AG04449 (cell line): ENCODE measurements around the gene GARIN5B.

Experiments
- CTCF ChIA-PET: fragments of 350-600 bp; formaldehyde crosslinking; extraction: SDS; loops from one replicate; lab custom pipeline; 2021; ENCODE audit warnings: antibody characterized with exemption; lab: Yijun Ruan, JAX
- POLR2A ChIA-PET: fragments of 400-600, 350-600 bp; formaldehyde crosslinking; extraction: SDS; loops from one replicate; lab custom pipeline; 2020; ENCODE audit warnings: antibody characterized with exemption, inconsistent platforms; lab: Yijun Ruan, JAX
- DNase-seq: peaks from one replicate; pipeline ENCODE4 v3.0.0-alpha.2; 2010; ENCODE audit warnings: low read depth, low spot score
- H3K4me3 ChIP-seq: 2 replicates; pipeline ENCODE4 v1.5.1; 2011; ENCODE audit warnings: low read depth, mild to moderate bottlenecking, control low read depth, low read length
- TF ChIP-seq, protein P1 (sequence below): IDR thresholded peaks from one replicate; pipeline ENCODE4 v1.5.1; 2011; ENCODE audit warnings: mild to moderate bottlenecking, moderate library complexity, low read length, control low read depth, inconsistent platforms; ENCODE audit not compliant: insufficient read depth; ENCODE audit errors: missing control alignments

Gene GARIN5B

DNA sequence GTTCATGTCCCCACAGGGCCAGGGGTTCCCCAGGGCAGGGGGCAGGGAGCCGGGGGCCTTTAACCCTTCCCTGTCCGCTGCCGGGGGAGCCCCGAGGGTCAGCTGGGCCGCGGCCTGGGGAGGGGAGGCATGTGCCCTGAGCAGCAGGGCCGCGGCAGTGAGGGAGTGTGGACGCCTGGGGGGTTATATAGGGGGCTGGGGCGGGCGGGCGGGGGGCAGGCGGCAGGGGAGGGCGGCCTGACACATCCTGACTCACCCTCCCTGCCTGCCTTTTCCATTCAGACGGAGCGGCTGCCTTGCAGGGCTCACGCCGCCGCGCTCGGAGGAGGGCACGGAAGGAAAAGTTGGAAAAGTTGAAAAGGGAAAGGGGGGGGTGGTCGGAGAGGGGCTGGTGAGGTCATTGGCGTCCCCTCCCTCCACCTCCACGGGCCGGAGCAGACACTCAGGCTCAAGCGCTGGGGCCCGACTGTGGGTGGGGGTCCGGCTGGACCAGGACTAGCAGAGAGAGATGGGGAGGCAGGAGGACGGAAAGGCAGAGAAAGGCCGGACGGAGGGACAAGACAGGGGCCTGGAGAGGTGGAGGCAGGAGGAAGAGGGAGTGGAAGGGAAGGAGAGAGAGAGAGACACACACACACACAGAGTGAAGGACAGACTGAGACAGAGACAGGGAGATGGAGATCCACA is 7.4 kb upstream of the GARIN5B start, which contains the start of gene IL11:
Gene IL11, minus strand, starts transcription at position 159 of the 684 bp plus-strand sequence. Its CDS starts 153 bp downstream, at position 6.
- TF ChIP-seq, protein P1, sequence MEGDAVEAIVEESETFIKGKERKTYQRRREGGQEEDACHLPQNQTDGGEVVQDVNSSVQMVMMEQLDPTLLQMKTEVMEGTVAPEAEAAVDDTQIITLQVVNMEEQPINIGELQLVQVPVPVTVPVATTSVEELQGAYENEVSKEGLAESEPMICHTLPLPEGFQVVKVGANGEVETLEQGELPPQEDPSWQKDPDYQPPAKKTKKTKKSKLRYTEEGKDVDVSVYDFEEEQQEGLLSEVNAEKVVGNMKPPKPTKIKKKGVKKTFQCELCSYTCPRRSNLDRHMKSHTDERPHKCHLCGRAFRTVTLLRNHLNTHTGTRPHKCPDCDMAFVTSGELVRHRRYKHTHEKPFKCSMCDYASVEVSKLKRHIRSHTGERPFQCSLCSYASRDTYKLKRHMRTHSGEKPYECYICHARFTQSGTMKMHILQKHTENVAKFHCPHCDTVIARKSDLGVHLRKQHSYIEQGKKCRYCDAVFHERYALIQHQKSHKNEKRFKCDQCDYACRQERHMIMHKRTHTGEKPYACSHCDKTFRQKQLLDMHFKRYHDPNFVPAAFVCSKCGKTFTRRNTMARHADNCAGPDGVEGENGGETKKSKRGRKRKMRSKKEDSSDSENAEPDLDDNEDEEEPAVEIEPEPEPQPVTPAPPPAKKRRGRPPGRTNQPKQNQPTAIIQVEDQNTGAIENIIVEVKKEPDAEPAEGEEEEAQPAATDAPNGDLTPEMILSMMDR, result no peak
- no peak for DNase-seq
- POLR2A ChIA-PET, result interaction anchor here (0.6 to 2.3 kb wide), 6 partner anchors 11 to 154 kb away, joined by 3 to 18 read pairs (median 4); partner anchors contain the start of genes HSPBP1, KMT5C, PPP6R1 and UBE2S
- CTCF ChIA-PET, result interaction anchor here (1.5 to 2.9 kb wide), 2 partner anchors 14 to 211 kb away, joined by 3 to 11 read pairs; partner anchors contain the start of gene TMEM238
- peak within 1 kb of the TSS; percentile 74 for H3K4me3 ChIP-seq

DNA sequence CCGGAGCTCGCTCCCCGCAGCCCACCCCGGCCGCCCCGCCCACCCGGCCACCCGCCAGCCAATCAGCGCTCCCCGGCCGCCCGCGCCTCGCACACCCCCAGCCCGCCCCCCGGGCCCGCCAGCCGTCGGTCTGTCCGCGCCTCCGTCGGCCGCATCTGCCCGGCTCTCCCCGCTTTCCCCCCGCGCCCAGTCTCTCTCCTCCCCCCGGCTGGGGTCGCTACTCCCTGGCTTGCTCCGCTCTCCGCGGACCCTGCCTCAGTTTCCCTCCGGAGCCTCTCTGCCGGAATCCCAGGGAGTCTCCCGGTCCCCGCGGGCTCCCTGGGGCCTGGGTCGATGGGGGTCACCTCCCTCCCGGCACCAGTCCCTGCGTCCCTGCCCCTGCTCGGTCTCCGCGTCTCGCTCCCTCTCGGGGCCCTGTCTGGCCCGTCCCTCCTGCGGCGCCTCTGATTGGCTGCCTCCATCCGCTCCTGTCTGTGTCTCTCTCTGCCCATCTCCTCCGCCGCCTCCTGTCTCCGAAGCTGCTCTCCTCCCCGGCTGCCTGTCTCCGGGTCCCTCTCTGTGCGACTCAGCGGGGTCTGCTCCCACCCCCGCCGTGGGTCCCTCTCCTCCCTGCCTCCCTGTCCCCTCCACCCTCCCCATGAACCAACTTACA is 6.7 kb upstream of the GARIN5B start:
- H3K4me3 ChIP-seq, result peak overlapping the region; percentile 74
- CTCF ChIA-PET, result interaction anchor here (1.2 to 2.9 kb wide), 4 partner anchors 14 to 210 kb away, joined by 3 to 14 read pairs (median 7); partner anchors contain the start of gene TMEM238
- no peak for DNase-seq
- POLR2A ChIA-PET, result interaction anchor here (1.2 to 2.3 kb wide), 6 partner anchors 14 to 154 kb away, joined by 3 to 18 read pairs (median 6); partner anchors contain the start of genes HSPBP1, KMT5C, PPP6R1 and TMEM238
- TF ChIP-seq, protein P1, result no peak

DNA sequence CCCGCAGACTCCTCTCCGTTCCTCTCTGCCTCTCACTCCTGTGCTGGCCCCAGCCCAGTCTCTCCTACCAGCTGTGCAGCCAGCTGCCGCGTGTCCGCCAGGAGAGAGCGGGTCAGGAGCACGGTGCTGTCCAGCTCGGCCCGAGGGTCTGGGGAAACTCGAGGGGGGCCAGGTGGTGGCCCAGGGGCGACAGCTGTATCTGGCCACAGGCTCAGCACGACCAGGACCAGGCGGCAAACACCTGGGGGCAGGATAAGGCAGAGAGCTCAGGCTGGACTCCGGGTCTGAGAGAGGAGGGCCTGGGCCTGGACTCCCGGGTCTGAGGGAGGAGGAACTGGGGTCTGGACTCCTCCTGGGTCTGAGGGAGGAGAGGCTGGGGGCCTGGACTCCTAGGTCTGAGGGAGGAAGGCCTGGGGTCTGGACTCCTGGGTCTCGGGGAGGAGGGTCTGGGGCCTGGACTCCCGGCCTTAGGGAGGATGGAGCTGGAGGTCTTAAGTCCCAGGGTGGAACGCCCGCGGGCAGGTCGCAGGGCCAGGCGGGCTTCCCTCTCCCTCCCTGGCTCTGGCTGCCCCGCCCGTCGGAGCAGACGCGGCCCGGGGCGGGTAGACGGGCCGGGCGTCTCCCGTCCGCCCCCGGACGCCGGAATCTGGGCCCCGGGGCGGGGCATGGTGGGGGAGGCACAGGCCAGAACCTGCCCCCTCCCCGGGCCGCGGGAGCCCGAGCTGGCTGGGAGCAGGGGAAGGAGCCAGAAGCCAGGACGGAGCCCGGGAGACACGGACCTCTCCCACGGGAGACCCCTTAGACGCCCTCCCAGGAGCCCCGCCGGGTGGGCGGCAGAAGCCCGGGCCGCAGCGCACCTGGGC is 5.9 kb upstream of the GARIN5B start:
- ChIA-PET POLR2A (interaction anchor here (1.0 to 2.5 kb wide), 6 partner anchors 15 to 153 kb away, joined by 4 to 18 read pairs (median 8); partner anchors contain the start of genes KMT5C, PPP6R1, TMEM238 and UBE2S), CTCF (interaction anchor here (0.8 to 2.9 kb wide), 6 partner anchors 15 to 209 kb away, joined by 3 to 14 read pairs (median 4); partner anchors contain the start of genes KMT5C and TMEM238)
- peak overlapping the region; percentile 74 for H3K4me3 ChIP-seq
- no peak for DNase-seq
- TF ChIP-seq, protein P1, result no peak

DNA sequence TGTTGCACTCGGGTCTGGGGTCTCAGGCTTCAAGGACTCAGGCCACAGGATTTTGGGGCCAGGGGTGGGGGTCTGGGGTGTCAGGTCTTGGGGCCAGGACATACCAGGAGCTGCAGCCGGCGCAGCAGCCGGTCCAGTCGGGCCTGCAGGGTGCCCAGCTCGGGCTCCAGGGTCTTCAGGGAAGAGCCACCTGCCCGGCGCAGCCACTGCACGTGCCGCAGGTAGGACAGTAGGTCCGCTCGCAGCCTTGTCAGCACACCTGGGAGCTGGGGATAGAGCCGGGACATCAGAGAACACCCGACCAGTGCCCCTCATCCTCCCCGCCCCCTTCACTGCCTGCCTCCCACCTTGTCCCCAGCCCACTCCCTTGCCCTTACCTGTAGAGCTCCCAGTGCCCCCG is 5.0 kb upstream of the GARIN5B start:
- no peak for DNase-seq
- ChIA-PET CTCF (interaction anchor here (0.8 to 2.9 kb wide), 4 partner anchors 16 to 100 kb away, joined by 3 to 14 read pairs (median 8); partner anchors contain the start of genes KMT5C and TMEM238), POLR2A (interaction anchor here (1.0 to 2.5 kb wide), 3 partner anchors 16 to 39 kb away, joined by 5 to 11 read pairs (median 10); partner anchors contain the start of genes TMEM238 and UBE2S)
- H3K4me3 ChIP-seq, result peak overlapping the region; percentile 74
- TF ChIP-seq, protein P1, result no peak

DNA sequence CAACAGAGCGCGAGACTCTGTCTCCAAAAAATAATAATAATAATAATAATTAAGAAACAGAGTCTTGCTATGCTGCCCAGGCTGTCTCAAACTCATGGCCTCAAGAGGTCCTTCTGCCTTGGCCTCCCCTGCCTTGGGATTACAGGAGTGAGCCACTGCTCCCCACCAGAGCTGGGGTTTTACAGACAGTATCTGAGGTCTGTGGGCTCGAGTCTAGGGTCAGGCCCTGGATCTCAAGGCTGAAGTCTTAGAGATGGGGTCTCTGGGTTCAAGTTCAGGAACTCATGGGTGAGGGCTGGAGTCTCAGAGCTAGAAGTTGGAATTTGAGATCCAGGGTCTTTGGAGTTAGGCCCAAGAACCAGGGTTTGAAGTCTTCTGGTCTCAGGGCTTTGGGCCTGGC is 3.7 kb upstream of the GARIN5B start:
- DNase-seq, result no peak
- H3K4me3 ChIP-seq, result no peak overlapping the region
- TF ChIP-seq, protein P1, result no peak
- POLR2A ChIA-PET, result interaction anchor here (0.8 to 2.5 kb wide), 2 partner anchors 41 to 65 kb away, joined by 3 to 11 read pairs; partner anchors contain the start of gene UBE2S
- CTCF ChIA-PET, result interaction anchor here (0.7 to 2.3 kb wide), 3 partner anchors 16 to 138 kb away, joined by 3 to 7 read pairs (median 3); no protein-coding TSS in a partner anchor
